Stimulated activated effector memory CD8-positive, alpha-beta T cell treated with anti-CD3 and anti-CD28 coated beads, Interleukin-12 subunit alpha, Interleukin-12 subunit beta, amount 100 ng/mL, for 72 hours (primary cell): ENCODE measurements around the gene UGT1A3.

ENCODE experiments used
- ATAC-seq: fragments of 150-1000 bp; cut with Tn5 transposase; 2 replicates; pipeline ENCODE4 v1.10.0; 2021
- DNase-seq, 2 donors: peaks; one replicate each; pipeline ENCODE4 v3.0.0; 2021 to 2022; ENCODE audit warnings: low spot score in 2 of 2
- H3K27ac Mint-ChIP-seq: one replicate; pipeline ENCODE4 v1.8.0; 2022; ENCODE audit warnings: mild to moderate bottlenecking, mixed read lengths
- H3K36me3 Mint-ChIP-seq: one replicate; pipeline ENCODE4 v1.8.0; 2022; ENCODE audit warnings: mild to moderate bottlenecking, mixed read lengths
- H3K4me1 Mint-ChIP-seq: one replicate; pipeline ENCODE4 v1.8.0; 2022; ENCODE audit warnings: mixed read lengths
- H3K4me3 Mint-ChIP-seq: one replicate; pipeline ENCODE4 v1.8.0; 2022; ENCODE audit warnings: mild to moderate bottlenecking, mixed read lengths
- H3K9me3 Mint-ChIP-seq: one replicate; pipeline ENCODE4 v1.8.0; 2022; ENCODE audit warnings: mixed read lengths

Gene UGT1A3

GRCh38 chr2:233728723-233729301 lies at the start of gene UGT1A3:
Gene UGT1A3 (plus strand): TSS chr2:233729042. CDS start chr2:233729127, 85 bp downstream.
- H3K27ac Mint-ChIP-seq, result no peak within 1 kb of the TSS
- H3K4me1 Mint-ChIP-seq, result no peaks in the 10 kb centered on the region
- no peak for DNase-seq
- H3K9me3 Mint-ChIP-seq, result no peaks in the 10 kb centered on the region
- no peak for ATAC-seq
- no peak within 1 kb of the TSS for H3K4me3 Mint-ChIP-seq
- H3K36me3 Mint-ChIP-seq, result no peaks in the 10 kb centered on the region

DNA sequence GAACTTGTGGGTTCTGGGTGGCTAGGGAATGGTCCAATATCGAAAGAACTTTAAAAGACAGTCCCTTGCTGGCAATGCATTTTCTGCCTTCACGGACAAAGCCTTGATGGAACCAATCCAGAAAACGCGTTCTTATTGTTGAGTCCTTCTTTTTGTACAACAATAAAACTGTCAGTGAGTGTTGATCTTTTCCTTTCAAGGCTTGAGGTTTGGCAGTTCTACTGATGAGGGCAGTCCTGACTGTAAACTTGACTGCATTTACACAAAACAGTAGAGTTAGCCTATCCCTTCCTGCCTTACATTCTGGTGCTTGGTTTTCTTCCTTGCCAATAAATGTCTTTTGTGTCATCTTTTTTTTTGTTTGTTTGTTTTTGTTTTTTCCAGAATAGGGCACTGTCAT lies 49.6 kb upstream of the UGT1A3 start:
- Mint-ChIP-seq H3K36me3 (no peaks in the 10 kb centered on the region), H3K27ac (no peak overlapping the region), H3K4me3 (no peak overlapping the region), H3K4me1 (no peaks in the 10 kb centered on the region), H3K9me3 (no peaks in the 10 kb centered on the region)
- DNase-seq (no peak), ATAC-seq (no peak)

GRCh38 chr2:233680361-233681045 lies 48.3 kb upstream of the UGT1A3 start:
- ATAC-seq, result no peak
- Mint-ChIP-seq H3K36me3 (no peaks in the 10 kb centered on the region), H3K27ac (no peak overlapping the region), H3K9me3 (no peaks in the 10 kb centered on the region), H3K4me3 (no peak overlapping the region), H3K4me1 (no peaks in the 10 kb centered on the region)
- no peak for DNase-seq

DNA sequence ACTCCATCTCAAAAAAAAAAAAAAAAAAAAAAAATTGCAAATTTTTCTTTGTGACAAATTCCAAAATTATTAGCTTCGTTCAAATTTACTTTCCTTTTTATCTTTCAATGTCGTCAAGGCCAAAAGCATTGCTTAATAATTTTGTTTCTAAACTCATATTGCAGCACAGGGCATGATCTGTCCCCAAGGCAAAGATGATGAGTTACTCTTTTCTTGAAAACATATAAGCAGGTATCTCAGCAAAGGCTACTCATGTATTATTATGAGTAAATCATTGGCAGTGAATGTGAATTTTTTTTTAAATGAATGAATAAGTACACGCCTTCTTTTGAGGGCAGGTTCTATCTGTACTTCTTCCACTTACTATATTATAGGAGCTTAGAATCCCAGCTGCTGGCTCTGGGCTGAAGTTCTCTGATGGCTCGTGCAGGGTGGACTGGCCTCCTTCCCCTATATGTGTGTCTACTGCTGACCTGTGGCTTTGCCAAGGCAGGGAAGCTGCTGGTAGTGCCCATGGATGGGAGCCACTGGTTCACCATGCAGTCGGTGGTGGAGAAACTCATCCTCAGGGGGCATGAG lies 47.2 kb upstream of the UGT1A3 start, which contains the start of gene UGT1A7:
TSS of gene UGT1A7 (plus strand) at position 381 of the 579 bp plus-strand sequence. CDS start at position 418, 37 bp downstream.
- no peaks in the 10 kb centered on the region for H3K36me3 Mint-ChIP-seq
- no peak within 1 kb of the TSS for H3K27ac Mint-ChIP-seq
- DNase-seq, result no peak
- H3K4me1 Mint-ChIP-seq, result no peaks in the 10 kb centered on the region
- no peaks in the 10 kb centered on the region for H3K9me3 Mint-ChIP-seq
- no peak within 1 kb of the TSS for H3K4me3 Mint-ChIP-seq
- no peak for ATAC-seq

- no peak overlapping the region for H3K4me3 Mint-ChIP-seq
- H3K36me3 Mint-ChIP-seq, result no peaks in the 10 kb centered on the region
- H3K9me3 Mint-ChIP-seq, result no peaks in the 10 kb centered on the region
- ATAC-seq, result no peak
- H3K27ac Mint-ChIP-seq, result no peak overlapping the region
- DNase-seq, result no peak
- no peaks in the 10 kb centered on the region for H3K4me1 Mint-ChIP-seq
Measured at GRCh38 chr2:233684640-233685039, 44.2 kb upstream of the UGT1A3 start.

GRCh38 chr2:233686928-233687327 lies 41.9 kb upstream of the UGT1A3 start:
- Mint-ChIP-seq H3K4me3 (no peak overlapping the region), H3K27ac (no peak overlapping the region), H3K9me3 (no peaks in the 10 kb centered on the region), H3K4me1 (no peaks in the 10 kb centered on the region), H3K36me3 (no peaks in the 10 kb centered on the region)
- DNase-seq, result no peak
- no peak for ATAC-seq

GRCh38 chr2:233688341-233688740 lies 40.5 kb upstream of the UGT1A3 start:
- Mint-ChIP-seq H3K4me3 (no peak overlapping the region), H3K36me3 (no peaks in the 10 kb centered on the region), H3K9me3 (no peaks in the 10 kb centered on the region), H3K27ac (no peak overlapping the region), H3K4me1 (no peaks in the 10 kb centered on the region)
- no peak for DNase-seq
- no peak for ATAC-seq

DNA sequence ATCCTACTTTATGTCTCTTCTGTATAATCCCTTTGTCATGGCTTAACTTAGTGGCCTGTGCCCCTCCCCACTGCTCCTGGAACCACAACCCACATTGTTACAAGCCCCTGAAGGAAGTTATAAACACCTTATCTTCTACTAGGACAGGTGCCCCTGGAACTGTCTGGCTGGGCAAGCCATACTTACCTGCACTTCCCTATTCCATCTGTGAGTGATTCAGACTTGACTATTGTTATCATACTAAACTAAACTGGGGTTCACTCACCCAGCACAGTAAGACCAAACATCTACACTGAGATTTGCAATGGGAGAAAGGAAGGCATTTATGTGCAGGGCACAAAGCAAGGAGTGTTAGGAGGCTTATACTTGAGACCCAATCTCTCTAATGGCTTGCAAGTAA lies 39.8 kb upstream of the UGT1A3 start:
- no peaks in the 10 kb centered on the region for H3K4me1 Mint-ChIP-seq
- DNase-seq, result no peak
- no peak overlapping the region for H3K27ac Mint-ChIP-seq
- ATAC-seq, result no peak
- H3K36me3 Mint-ChIP-seq, result no peaks in the 10 kb centered on the region
- H3K4me3 Mint-ChIP-seq, result no peak overlapping the region
- H3K9me3 Mint-ChIP-seq, result no peaks in the 10 kb centered on the region

GRCh38 chr2:233689501-233689900 lies 39.3 kb upstream of the UGT1A3 start:
- Mint-ChIP-seq H3K4me3 (no peak overlapping the region), H3K27ac (no peak overlapping the region), H3K4me1 (no peaks in the 10 kb centered on the region), H3K36me3 (no peaks in the 10 kb centered on the region), H3K9me3 (no peaks in the 10 kb centered on the region)
- no peak for ATAC-seq
- DNase-seq, result no peak

- H3K4me1 Mint-ChIP-seq, result no peaks in the 10 kb centered on the region
- ATAC-seq (no peak), DNase-seq (no peak)
- H3K27ac Mint-ChIP-seq, result no peak overlapping the region
- H3K4me3 Mint-ChIP-seq, result no peak overlapping the region
- no peaks in the 10 kb centered on the region for H3K36me3 Mint-ChIP-seq
- H3K9me3 Mint-ChIP-seq, result no peaks in the 10 kb centered on the region
Measured at GRCh38 chr2:233690444-233690843, 38.4 kb upstream of the UGT1A3 start.

- Mint-ChIP-seq H3K9me3 (no peaks in the 10 kb centered on the region), H3K36me3 (no peaks in the 10 kb centered on the region), H3K4me1 (no peaks in the 10 kb centered on the region), H3K4me3 (no peak overlapping the region), H3K27ac (no peak overlapping the region)
- DNase-seq (no peak), ATAC-seq (no peak)
Measured at GRCh38 chr2:233691443-233692433, 37.1 kb upstream of the UGT1A3 start.

- no peaks in the 10 kb centered on the region for H3K36me3 Mint-ChIP-seq
- H3K4me1 Mint-ChIP-seq, result no peaks in the 10 kb centered on the region
- H3K9me3 Mint-ChIP-seq, result no peaks in the 10 kb centered on the region
- no peak within 1 kb of the TSS for H3K27ac Mint-ChIP-seq
- no peak within 1 kb of the TSS for H3K4me3 Mint-ChIP-seq
- DNase-seq (no peak), ATAC-seq (no peak)
Measured at GRCh38 chr2:233692648-233693047, 36.2 kb upstream of the UGT1A3 start, which contains the start of gene UGT1A6. Gene UGT1A6 (plus strand): TSS chr2:233692890. CDS start chr2:233693005, 115 bp downstream.

GRCh38 chr2:233693963-233694362 lies 34.9 kb upstream of the UGT1A3 start:
- ATAC-seq (no peak), DNase-seq (no peak)
- no peaks in the 10 kb centered on the region for H3K36me3 Mint-ChIP-seq
- no peak overlapping the region for H3K4me3 Mint-ChIP-seq
- no peak overlapping the region for H3K27ac Mint-ChIP-seq
- H3K9me3 Mint-ChIP-seq, result no peaks in the 10 kb centered on the region
- no peaks in the 10 kb centered on the region for H3K4me1 Mint-ChIP-seq

- H3K9me3 Mint-ChIP-seq, result no peaks in the 10 kb centered on the region
- no peaks in the 10 kb centered on the region for H3K36me3 Mint-ChIP-seq
- no peaks in the 10 kb centered on the region for H3K4me1 Mint-ChIP-seq
- DNase-seq (no peak), ATAC-seq (no peak)
- no peak overlapping the region for H3K27ac Mint-ChIP-seq
- no peak overlapping the region for H3K4me3 Mint-ChIP-seq
Measured at GRCh38 chr2:233698740-233699139, 30.1 kb upstream of the UGT1A3 start.

DNA sequence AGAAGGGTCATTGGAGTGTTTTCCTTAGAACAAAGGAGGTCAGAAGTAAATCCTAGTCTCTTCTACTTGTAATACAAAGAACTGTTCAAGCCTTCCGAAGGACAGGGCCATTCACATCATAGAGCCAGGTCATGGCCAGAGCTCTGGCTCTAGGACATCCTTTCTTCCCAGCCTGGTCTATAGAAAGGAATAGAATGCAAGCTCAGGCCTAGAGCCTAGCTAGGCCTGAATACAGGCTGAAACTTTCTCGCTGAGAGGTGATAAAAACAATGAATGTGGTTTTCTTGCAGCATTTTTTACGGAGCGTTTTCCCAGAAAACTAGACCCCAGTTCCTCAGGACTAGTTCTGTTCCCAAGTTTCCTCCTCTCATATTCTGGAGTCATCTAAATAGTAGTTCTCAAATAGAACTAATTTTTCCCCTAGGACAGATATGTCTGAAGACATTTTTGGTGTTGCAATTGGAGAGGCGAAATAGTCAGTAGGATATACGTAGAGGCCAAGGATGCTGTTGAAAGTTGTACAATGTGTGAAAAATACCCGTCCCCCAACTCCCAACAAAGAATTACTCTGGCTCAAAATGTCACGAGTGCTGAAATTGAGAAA lies 29.3 kb upstream of the UGT1A3 start:
- no peak for ATAC-seq
- Mint-ChIP-seq H3K9me3 (peaks cover 4% of the 10 kb centered on the region), H3K4me3 (no peak overlapping the region), H3K4me1 (no peaks in the 10 kb centered on the region), H3K36me3 (no peaks in the 10 kb centered on the region), H3K27ac (no peak overlapping the region)
- no peak for DNase-seq
